Measurements from ENCODE around the gene KNL1.
"Not testable (repeated sequence)": the region's sequence is repeated elsewhere in the genome, so short reads cannot be mapped to it uniquely, and the experiment has no call there.

KNL1 gene

GRCh38 chr15:40593588-40594428, at the start of gene KNL1:
KNL1 (plus strand) TSS chr15:40594249; CDS start chr15:40602932, 8,683 bp downstream.
- DNase-seq: peak; percentile 91

GRCh38 chr15:40545457-40545856, 48.6 kb upstream of the KNL1 start:
- DNase-seq: no peak

- no peak for DNase-seq
Measured at GRCh38 chr15:40548610-40549009, 45.4 kb upstream of the KNL1 start.

- DNase-seq: no peak
Measured at GRCh38 chr15:40549894-40550293, 44.2 kb upstream of the KNL1 start.

- no peak for DNase-seq
Measured at GRCh38 chr15:40550341-40551037, 43.6 kb upstream of the KNL1 start.

- DNase-seq: no peak
Measured at GRCh38 chr15:40554161-40554525, 39.9 kb upstream of the KNL1 start.

GRCh38 chr15:40555876-40556275, 38.2 kb upstream of the KNL1 start:
- DNase-seq: no peak

GRCh38 chr15:40558952-40559742, 34.9 kb upstream of the KNL1 start:
- no peak for DNase-seq

GRCh38 chr15:40562691-40563090, 31.4 kb upstream of the KNL1 start:
- no peak for DNase-seq

GRCh38 chr15:40563426-40563825, 30.6 kb upstream of the KNL1 start:
- no peak for DNase-seq

GRCh38 chr15:40564591-40565332, 29.3 kb upstream of the KNL1 start, which contains the start of gene CCDC32:
CCDC32 (minus strand) TSS chr15:40565042; CDS start chr15:40563015, 2,027 bp downstream.
- DNase-seq: peak; percentile 95

- DNase-seq: no peak
Measured at GRCh38 chr15:40565333-40566238, 28.5 kb upstream of the KNL1 start.

GRCh38 chr15:40567111-40567510, 26.9 kb upstream of the KNL1 start:
- no peak for DNase-seq

GRCh38 chr15:40569129-40569953, 24.7 kb upstream of the KNL1 start, which contains the start of gene RPUSD2:
RPUSD2 (plus strand) TSS chr15:40569299; CDS start chr15:40569338, 39 bp downstream.
- DNase-seq: peak; percentile 72

GRCh38 chr15:40575113-40575512, 18.9 kb upstream of the KNL1 start:
- DNase-seq: no peak

- not testable (repeated sequence) for DNase-seq
Measured at GRCh38 chr15:40576914-40577313, 17.1 kb upstream of the KNL1 start.

GRCh38 chr15:40578892-40579291, 15.2 kb upstream of the KNL1 start:
- no peak for DNase-seq

GRCh38 chr15:40581796-40582195, 12.3 kb upstream of the KNL1 start:
- DNase-seq: not testable (repeated sequence)

GRCh38 chr15:40582726-40583246, 11.3 kb upstream of the KNL1 start:
- DNase-seq: no peak

- no peak for DNase-seq
Measured at GRCh38 chr15:40584191-40584590, 9.9 kb upstream of the KNL1 start.

Data from NCI-H1092 (cell line).